Measurements from ENCODE around the gene RNF112. TPM values are rescaled to one million over a fixed set of nuclear protein-coding genes. Genes with fewer than 3 reads are reported as not detected.

RNF112 gene
- total and polyA plus RNA-seq, 2 of the 13 experiments (the other 11 are each of a cell fraction or from before 2014, with no cell fraction given): 0.05 TPM; not detected in 1

DNA sequence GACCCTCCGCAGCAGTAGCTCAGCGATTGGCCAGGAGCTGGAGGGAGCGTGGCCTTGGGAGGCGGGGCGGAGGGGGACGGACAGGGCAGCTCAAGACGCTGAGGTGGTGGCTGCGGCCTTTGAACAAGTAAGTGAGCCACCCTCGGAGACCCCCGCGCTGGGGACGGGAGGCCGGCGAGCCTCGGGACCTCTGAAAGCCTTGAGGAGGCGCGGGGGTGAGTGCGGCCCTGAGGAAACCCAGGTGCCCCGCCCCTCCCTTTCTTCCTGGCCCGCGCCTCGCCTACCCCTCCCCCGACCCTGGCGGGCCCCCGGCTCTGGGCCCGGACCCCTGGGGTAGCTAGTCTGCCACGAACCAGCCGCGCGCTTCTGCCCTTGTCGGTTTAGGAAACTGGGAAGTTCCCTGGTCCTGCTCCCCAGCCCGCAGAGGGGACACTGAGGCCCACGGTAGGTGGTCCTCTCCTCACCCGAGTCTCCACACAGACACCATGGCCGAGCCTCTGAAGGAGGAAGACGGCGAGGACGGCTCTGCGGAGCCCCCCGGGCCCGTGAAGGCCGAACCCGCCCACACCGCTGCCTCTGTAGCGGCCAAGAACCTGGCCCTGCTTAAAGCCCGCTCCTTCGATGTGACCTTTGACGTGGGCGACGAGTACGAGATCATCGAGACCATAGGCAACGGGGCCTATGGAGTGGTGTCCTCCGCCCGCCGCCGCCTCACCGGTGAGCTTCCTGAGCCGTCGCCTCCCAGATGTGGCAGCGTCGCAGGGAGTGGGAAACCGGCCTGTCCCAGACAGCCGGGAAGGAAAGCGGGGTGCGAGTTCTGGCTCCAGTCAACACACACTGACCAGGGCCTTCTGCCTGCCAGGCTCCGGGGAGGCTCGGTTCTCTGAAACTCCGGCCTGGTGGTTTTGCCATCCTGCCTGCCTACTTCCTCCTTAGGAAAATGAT lies 32.3 kb upstream of the RNF112 start, which contains the start of gene MAPK7 (continued):
- TF ChIP-seq, protein P1, sequence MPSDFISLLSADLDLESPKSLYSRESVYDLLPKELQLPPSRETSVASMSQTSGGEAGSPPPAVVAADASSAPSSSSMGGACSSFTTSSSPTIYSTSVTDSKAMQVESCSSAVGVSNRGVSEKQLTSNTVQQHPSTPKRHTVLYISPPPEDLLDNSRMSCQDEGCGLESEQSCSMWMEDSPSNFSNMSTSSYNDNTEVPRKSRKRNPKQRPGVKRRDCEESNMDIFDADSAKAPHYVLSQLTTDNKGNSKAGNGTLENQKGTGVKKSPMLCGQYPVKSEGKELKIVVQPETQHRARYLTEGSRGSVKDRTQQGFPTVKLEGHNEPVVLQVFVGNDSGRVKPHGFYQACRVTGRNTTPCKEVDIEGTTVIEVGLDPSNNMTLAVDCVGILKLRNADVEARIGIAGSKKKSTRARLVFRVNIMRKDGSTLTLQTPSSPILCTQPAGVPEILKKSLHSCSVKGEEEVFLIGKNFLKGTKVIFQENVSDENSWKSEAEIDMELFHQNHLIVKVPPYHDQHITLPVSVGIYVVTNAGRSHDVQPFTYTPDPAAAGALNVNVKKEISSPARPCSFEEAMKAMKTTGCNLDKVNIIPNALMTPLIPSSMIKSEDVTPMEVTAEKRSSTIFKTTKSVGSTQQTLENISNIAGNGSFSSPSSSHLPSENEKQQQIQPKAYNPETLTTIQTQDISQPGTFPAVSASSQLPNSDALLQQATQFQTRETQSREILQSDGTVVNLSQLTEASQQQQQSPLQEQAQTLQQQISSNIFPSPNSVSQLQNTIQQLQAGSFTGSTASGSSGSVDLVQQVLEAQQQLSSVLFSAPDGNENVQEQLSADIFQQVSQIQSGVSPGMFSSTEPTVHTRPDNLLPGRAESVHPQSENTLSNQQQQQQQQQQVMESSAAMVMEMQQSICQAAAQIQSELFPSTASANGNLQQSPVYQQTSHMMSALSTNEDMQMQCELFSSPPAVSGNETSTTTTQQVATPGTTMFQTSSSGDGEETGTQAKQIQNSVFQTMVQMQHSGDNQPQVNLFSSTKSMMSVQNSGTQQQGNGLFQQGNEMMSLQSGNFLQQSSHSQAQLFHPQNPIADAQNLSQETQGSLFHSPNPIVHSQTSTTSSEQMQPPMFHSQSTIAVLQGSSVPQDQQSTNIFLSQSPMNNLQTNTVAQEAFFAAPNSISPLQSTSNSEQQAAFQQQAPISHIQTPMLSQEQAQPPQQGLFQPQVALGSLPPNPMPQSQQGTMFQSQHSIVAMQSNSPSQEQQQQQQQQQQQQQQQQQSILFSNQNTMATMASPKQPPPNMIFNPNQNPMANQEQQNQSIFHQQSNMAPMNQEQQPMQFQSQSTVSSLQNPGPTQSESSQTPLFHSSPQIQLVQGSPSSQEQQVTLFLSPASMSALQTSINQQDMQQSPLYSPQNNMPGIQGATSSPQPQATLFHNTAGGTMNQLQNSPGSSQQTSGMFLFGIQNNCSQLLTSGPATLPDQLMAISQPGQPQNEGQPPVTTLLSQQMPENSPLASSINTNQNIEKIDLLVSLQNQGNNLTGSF (CRISPR knock-in tag; IDR thresholded peaks at IDR 0.05): no peak
- TF ChIP-seq SMAD3 (CRISPR knock-in tag; IDR thresholded peaks at IDR 0.05): no peak
- no peak for TF ChIP-seq SNAPC2 (CRISPR knock-in tag; IDR thresholded peaks at IDR 0.05)
- TF ChIP-seq ZKSCAN1 (IDR thresholded peaks at IDR 0.05; ENCODE audit: low read length): no peak
- 0 out of 2 replicates have a peak, but pooled peaks have one; percentile 12 for TF ChIP-seq MXD4 (CRISPR knock-in tag; IDR thresholded peaks at IDR 0.05)
- TF ChIP-seq ATRX (CRISPR knock-in tag; IDR thresholded peaks at IDR 0.05; ENCODE audit: borderline replicate concordance): no peak
- TF ChIP-seq CC2D1A (CRISPR knock-in tag; IDR thresholded peaks at IDR 0.05): no peak
- TF ChIP-seq, protein P2, sequence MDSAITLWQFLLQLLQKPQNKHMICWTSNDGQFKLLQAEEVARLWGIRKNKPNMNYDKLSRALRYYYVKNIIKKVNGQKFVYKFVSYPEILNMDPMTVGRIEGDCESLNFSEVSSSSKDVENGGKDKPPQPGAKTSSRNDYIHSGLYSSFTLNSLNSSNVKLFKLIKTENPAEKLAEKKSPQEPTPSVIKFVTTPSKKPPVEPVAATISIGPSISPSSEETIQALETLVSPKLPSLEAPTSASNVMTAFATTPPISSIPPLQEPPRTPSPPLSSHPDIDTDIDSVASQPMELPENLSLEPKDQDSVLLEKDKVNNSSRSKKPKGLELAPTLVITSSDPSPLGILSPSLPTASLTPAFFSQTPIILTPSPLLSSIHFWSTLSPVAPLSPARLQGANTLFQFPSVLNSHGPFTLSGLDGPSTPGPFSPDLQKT (CRISPR knock-in tag; IDR thresholded peaks at IDR 0.05; ENCODE audit: borderline replicate concordance): no peak
- TF ChIP-seq, protein P3, sequence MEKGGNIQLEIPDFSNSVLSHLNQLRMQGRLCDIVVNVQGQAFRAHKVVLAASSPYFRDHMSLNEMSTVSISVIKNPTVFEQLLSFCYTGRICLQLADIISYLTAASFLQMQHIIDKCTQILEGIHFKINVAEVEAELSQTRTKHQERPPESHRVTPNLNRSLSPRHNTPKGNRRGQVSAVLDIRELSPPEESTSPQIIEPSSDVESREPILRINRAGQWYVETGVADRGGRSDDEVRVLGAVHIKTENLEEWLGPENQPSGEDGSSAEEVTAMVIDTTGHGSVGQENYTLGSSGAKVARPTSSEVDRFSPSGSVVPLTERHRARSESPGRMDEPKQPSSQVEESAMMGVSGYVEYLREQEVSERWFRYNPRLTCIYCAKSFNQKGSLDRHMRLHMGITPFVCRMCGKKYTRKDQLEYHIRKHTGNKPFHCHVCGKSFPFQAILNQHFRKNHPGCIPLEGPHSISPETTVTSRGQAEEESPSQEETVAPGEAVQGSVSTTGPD (CRISPR knock-in tag; IDR thresholded peaks at IDR 0.05): peak; percentile 43; the same call in 1 of the 2 replicates
- TF ChIP-seq, protein P4, sequence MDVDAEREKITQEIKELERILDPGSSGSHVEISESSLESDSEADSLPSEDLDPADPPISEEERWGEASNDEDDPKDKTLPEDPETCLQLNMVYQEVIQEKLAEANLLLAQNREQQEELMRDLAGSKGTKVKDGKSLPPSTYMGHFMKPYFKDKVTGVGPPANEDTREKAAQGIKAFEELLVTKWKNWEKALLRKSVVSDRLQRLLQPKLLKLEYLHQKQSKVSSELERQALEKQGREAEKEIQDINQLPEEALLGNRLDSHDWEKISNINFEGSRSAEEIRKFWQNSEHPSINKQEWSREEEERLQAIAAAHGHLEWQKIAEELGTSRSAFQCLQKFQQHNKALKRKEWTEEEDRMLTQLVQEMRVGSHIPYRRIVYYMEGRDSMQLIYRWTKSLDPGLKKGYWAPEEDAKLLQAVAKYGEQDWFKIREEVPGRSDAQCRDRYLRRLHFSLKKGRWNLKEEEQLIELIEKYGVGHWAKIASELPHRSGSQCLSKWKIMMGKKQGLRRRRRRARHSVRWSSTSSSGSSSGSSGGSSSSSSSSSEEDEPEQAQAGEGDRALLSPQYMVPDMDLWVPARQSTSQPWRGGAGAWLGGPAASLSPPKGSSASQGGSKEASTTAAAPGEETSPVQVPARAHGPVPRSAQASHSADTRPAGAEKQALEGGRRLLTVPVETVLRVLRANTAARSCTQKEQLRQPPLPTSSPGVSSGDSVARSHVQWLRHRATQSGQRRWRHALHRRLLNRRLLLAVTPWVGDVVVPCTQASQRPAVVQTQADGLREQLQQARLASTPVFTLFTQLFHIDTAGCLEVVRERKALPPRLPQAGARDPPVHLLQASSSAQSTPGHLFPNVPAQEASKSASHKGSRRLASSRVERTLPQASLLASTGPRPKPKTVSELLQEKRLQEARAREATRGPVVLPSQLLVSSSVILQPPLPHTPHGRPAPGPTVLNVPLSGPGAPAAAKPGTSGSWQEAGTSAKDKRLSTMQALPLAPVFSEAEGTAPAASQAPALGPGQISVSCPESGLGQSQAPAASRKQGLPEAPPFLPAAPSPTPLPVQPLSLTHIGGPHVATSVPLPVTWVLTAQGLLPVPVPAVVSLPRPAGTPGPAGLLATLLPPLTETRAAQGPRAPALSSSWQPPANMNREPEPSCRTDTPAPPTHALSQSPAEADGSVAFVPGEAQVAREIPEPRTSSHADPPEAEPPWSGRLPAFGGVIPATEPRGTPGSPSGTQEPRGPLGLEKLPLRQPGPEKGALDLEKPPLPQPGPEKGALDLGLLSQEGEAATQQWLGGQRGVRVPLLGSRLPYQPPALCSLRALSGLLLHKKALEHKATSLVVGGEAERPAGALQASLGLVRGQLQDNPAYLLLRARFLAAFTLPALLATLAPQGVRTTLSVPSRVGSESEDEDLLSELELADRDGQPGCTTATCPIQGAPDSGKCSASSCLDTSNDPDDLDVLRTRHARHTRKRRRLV (CRISPR knock-in tag; IDR thresholded peaks at IDR 0.05): 0 out of 2 replicates have a peak, but pooled peaks have one; percentile 25
- peak; percentile 2; the same call in 1 of the 2 replicates for TF ChIP-seq ZNF263 (CRISPR knock-in tag; IDR thresholded peaks at IDR 0.05)
- no peak for TF ChIP-seq ZNF83 (CRISPR knock-in tag; IDR thresholded peaks at IDR 0.05; ENCODE audit: borderline replicate concordance)
- TF ChIP-seq ASH2L (IDR thresholded peaks at IDR 0.05; ENCODE audit: insufficient read length, low read depth, low read length): peak; percentile 11

Measured in HepG2 (cell line).